Lung (tissue), 12 donors: ENCODE measurements around the gene APOA1. TPM values are rescaled to one million over a fixed set of nuclear protein-coding genes. Genes with fewer than 3 reads are reported as not detected.

ENCODE experiments used
- ATAC-seq: fragments of 200-7000 bp; cut with Tn5 transposase; one replicate; pipeline ENCODE4 v1.9.1; 2020; ENCODE audit warnings: moderate number of reproducible peaks; ENCODE audit not compliant: insufficient read depth, low FRiP score
- DNase-seq, 3 donors: peaks; one replicate each; pipeline ENCODE4 v3.0.0-alpha.2; 2013 to 2017
- H3K27ac ChIP-seq, 2 donors: one replicate each; pipeline ENCODE4 v1.5.1; 2013; ENCODE audit warnings: mild to moderate bottlenecking in 2 of 2, moderate library complexity in 2 of 2, control low read depth in 1 of 2, inconsistent platforms in 1 of 2, low read depth in 1 of 2, low read length in 1 of 2
- H3K27me3 ChIP-seq, 3 donors: one replicate each; pipeline ENCODE4 v1.5.1; 2013; ENCODE audit warnings: low read length in 2 of 3; ENCODE audit not compliant: control insufficient read depth in 3 of 3, insufficient read depth in 3 of 3
- H3K36me3 ChIP-seq, 4 donors: one replicate each; pipeline ENCODE4 v1.5.1; 2013; ENCODE audit warnings: low read length in 4 of 4, mild to moderate bottlenecking in 1 of 4, moderate library complexity in 1 of 4; ENCODE audit not compliant: control insufficient read depth in 4 of 4, insufficient read depth in 4 of 4
- H3K4me1 ChIP-seq, 5 donors: one replicate each; pipeline ENCODE4 v1.5.1; 2013; ENCODE audit warnings: low read length in 5 of 5, mild to moderate bottlenecking in 2 of 5, moderate library complexity in 1 of 5; ENCODE audit not compliant: control insufficient read depth in 5 of 5, insufficient read depth in 5 of 5
- H3K4me3 ChIP-seq: one replicate; pipeline ENCODE4 v1.5.1; 2013; ENCODE audit warnings: mild to moderate bottlenecking, control low read depth, moderate library complexity
- H3K9ac ChIP-seq, 2 donors: one replicate each; pipeline ENCODE4 v1.5.1; 2013; ENCODE audit warnings: low read length in 2 of 2, control low read depth in 1 of 2; ENCODE audit not compliant: insufficient read depth in 1 of 2
- H3K9me3 ChIP-seq, 4 donors: one replicate each; pipeline ENCODE4 v1.5.1; 2013; ENCODE audit warnings: low read length in 3 of 4, mild to moderate bottlenecking in 1 of 4, moderate library complexity in 1 of 4; ENCODE audit not compliant: control insufficient read depth in 4 of 4, insufficient read depth in 3 of 4
- WGBS, 2 donors: extraction: QIAGEN DNeasy Blood & Tissue Kit; methylation state at CpG; one replicate each; pipeline ENCODE4 v1.1.7; 2013; 5-methylcytosine and 5-hydroxymethylcytosine counted together
- polyA plus RNA-seq, 2 donors: library from polyadenylated mRNA; stranded (reverse); fragments of 200-250 nt; gene quantifications; one replicate each; pipeline ENCODE4 v1.2.1, GENCODE V29; 2013
- total RNA-seq, 2 donors: library from RNA; depleted of rRNA in 1 of 2; stranded (reverse); fragments of >200 nt in 1 of 2; gene quantifications; one replicate each; pipeline ENCODE4 v1.2.1, GENCODE V29; 2014 to 2021
- TF ChIP-seq, protein P1 (sequence below): IDR thresholded peaks from 2 replicates; pipeline ENCODE4 v1.5.1; 2012; ENCODE audit warnings: mild to moderate bottlenecking; ENCODE audit errors: control extremely low read depth, extremely low read depth
- donor health status: control.
- donor health status: control.
- donor health status: Bipolar disorder and iron deficiency.
- donor health status: healthy.
- donor health status: DM: yes; HTN: yes; CAD: no.

Gene APOA1
- total and polyA plus RNA-seq, 4 donors = 1.2 to 18.2 (median 3.1) TPM

DNA sequence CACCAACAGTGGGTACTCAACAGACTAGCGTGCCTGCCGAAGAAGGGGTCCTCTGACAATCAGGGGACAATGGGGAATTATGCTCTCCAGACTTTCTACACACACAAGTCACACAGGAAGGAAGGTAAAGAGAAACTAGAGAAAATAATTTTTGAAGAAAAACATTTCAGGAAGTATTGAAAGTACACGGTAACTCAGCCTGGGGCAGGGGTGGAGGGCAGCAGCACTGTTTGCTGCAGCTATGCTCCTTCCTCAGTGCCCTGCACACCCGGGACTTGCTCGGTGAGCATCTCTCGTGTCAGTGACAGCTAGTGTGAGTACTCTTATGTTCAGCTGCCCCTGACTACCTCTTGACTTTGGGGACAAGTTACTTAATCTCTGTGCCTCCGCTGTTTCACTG, 18.0 kb upstream of the APOA1 start:
- ATAC-seq (no peak), DNase-seq (no peak)
- Histone ChIP-seq H3K27me3 (no peaks in the 10 kb centered on the region), H3K36me3 (peaks cover 21 to 35% (median 27%) of the 10 kb centered on the region in 4 donors), H3K4me3 (no peak overlapping the region), H3K27ac (no peak overlapping the region), H3K9ac (no peak overlapping the region), H3K4me1 (peaks cover 0 to 14% (median 8%) of the 10 kb centered on the region in 5 donors), H3K9me3 (no peaks in the 10 kb centered on the region)
- TF ChIP-seq, protein P1, sequence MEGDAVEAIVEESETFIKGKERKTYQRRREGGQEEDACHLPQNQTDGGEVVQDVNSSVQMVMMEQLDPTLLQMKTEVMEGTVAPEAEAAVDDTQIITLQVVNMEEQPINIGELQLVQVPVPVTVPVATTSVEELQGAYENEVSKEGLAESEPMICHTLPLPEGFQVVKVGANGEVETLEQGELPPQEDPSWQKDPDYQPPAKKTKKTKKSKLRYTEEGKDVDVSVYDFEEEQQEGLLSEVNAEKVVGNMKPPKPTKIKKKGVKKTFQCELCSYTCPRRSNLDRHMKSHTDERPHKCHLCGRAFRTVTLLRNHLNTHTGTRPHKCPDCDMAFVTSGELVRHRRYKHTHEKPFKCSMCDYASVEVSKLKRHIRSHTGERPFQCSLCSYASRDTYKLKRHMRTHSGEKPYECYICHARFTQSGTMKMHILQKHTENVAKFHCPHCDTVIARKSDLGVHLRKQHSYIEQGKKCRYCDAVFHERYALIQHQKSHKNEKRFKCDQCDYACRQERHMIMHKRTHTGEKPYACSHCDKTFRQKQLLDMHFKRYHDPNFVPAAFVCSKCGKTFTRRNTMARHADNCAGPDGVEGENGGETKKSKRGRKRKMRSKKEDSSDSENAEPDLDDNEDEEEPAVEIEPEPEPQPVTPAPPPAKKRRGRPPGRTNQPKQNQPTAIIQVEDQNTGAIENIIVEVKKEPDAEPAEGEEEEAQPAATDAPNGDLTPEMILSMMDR = no peak
- 66 to 90% methylated on average over 7 of the region's 7 CpGs for WGBS, 2 donors

DNA sequence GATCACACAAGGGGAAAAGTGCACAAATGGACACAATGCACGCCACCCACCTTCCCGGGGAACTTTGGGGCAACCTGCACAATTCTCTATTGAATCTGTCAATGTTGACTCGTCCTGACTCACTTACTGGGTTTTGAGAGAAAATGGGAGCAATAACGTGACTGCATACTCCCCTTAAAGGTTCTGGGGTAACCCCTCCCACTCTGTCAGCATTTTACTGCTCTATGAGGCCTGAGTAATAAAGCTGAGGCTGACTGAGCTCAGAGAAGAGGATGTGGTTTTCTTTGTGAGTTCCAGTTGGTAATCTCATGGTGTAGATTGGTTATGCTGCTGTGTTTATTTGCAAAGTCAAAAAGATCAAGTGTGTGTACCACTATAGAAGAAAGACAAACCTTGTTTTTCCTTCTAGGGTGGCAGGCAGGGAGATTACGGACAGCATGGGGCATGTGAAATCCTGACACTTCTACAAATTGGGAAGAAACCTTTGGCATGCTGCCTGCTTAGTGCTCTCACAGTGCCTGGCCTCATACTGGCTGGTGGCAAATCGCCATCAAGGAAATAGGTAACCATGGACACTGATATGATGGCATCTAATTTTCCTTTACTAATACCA, 16.1 kb upstream of the APOA1 start:
- ATAC-seq = peak; percentile 67
- H3K27me3 ChIP-seq = no peaks in the 10 kb centered on the region
- no peak overlapping the region for H3K4me3 ChIP-seq
- H3K9me3 ChIP-seq = no peaks in the 10 kb centered on the region
- H3K36me3 ChIP-seq = peaks cover 12 to 28% (median 19%) of the 10 kb centered on the region in 4 donors
- TF ChIP-seq, protein P1 = no peak
- H3K9ac ChIP-seq = no peak overlapping the region
- peaks cover 0 to 14% (median 8%) of the 10 kb centered on the region in 5 donors for H3K4me1 ChIP-seq
- DNase-seq = no peak
- 40 to 69% methylated on average over 6 of the region's 6 CpGs for WGBS, 2 donors
- H3K27ac ChIP-seq = no peak overlapping the region

DNA sequence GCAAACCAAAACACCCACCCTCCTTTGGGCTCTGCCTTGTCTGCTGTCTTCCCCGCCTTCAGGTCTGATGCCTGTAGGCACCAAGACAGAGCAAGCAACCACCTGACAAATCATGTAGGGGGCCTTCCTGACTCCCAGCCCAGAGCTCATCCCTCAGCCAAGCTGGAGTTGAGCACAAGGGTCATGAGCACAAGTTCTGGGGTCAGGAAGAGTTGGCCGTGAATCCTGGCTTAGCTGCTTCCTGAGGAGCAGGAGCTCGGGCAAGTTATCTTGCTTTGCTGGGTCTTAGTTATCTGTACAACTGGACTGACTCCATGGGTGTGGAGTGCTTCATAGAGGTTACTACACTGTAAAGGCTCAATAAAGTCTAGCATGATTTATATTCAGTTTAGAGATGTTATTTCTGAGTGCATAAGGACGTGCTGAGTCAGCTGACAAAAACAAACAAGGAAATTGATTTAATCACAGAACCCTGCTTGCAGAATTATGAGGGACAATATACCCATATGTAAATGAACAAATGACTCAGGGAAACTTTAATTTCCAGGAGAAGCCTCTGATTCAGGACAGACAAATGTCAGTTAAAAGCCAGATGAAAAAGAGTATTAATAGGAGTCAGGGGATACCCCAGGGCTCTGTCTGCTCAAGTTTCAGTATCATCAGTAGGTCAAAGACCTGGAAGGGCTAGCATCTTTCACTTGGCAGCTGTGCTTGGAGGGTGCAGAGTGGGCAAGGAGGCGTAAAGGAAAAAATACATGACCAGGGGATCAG, 15.0 kb upstream of the APOA1 start:
- H3K9me3 ChIP-seq = no peaks in the 10 kb centered on the region

More for the DNA sequence above, 15.0 kb upstream of the APOA1 start:
- Histone ChIP-seq H3K4me1 (peaks cover 0 to 14% (median 8%) of the 10 kb centered on the region in 5 donors), H3K9ac (peak overlapping the region in 1 of 2 donors; percentile 4), H3K27ac (peak overlapping the region in 1 of 2 donors; percentile 53), H3K27me3 (no peaks in the 10 kb centered on the region), H3K4me3 (no peak overlapping the region), H3K36me3 (peaks cover 5 to 28% (median 11%) of the 10 kb centered on the region in 4 donors)
- DNase-seq = no peak
- TF ChIP-seq, protein P1 = no peak
- WGBS, 2 donors = 29 to 50% methylated on average over 5 of the region's 5 CpGs
- ATAC-seq = no peak
